22Rv1 (cell line): Measurements from ENCODE around the gene FARS2.

Experiments used
- ZFX ChIP-seq: fragments of 450-650 bp; IDR thresholded peaks from 2 replicates; pipeline ENCODE4 v1.6.1; 2017; ENCODE audit warnings: antibody characterized with exemption, borderline replicate concordance
- TF ChIP-seq, protein P1 (sequence below): fragments of 450-650 bp; IDR thresholded peaks from 2 replicates; pipeline ENCODE4 v1.5.1; 2017; ENCODE audit warnings: mild to moderate bottlenecking

DNA sequence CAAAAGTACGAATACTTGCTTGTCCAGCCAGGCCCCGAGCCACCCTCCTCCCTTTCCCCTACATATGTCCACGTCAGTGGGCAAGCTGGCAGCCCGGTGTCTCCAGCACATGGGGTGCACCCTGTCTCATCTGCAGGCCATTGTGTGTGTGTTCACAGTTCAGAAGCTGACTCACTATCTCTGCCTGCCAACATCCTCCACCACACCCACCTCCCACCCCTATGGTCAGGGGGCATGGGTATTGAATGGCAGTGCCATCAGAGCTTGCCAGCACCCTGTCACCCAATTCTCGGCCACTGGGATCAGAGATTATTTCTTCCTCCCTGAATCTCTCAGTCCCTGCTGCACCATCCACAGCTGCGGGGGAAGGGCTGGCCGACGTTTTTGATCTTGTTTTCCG lies 195.7 kb downstream of the FARS2 start:
- TF ChIP-seq, protein P1, sequence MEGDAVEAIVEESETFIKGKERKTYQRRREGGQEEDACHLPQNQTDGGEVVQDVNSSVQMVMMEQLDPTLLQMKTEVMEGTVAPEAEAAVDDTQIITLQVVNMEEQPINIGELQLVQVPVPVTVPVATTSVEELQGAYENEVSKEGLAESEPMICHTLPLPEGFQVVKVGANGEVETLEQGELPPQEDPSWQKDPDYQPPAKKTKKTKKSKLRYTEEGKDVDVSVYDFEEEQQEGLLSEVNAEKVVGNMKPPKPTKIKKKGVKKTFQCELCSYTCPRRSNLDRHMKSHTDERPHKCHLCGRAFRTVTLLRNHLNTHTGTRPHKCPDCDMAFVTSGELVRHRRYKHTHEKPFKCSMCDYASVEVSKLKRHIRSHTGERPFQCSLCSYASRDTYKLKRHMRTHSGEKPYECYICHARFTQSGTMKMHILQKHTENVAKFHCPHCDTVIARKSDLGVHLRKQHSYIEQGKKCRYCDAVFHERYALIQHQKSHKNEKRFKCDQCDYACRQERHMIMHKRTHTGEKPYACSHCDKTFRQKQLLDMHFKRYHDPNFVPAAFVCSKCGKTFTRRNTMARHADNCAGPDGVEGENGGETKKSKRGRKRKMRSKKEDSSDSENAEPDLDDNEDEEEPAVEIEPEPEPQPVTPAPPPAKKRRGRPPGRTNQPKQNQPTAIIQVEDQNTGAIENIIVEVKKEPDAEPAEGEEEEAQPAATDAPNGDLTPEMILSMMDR: no peak
- TF ChIP-seq ZFX: no peak
